Measurements from ENCODE around the gene PCDHB11. TPM values are rescaled to one million over a fixed set of nuclear protein-coding genes. Genes with fewer than 3 reads are reported as not detected.
A peak's percentile ranks its signal among the peaks of the same experiment; 100 is the strongest.
"Not testable (repeated sequence)": the region's sequence is repeated elsewhere in the genome, so short reads cannot be mapped to it uniquely, and the experiment has no call there.

PCDHB11 gene
- total RNA-seq, 1 experiment from 2014 or later, result 0.61 TPM

DNA sequence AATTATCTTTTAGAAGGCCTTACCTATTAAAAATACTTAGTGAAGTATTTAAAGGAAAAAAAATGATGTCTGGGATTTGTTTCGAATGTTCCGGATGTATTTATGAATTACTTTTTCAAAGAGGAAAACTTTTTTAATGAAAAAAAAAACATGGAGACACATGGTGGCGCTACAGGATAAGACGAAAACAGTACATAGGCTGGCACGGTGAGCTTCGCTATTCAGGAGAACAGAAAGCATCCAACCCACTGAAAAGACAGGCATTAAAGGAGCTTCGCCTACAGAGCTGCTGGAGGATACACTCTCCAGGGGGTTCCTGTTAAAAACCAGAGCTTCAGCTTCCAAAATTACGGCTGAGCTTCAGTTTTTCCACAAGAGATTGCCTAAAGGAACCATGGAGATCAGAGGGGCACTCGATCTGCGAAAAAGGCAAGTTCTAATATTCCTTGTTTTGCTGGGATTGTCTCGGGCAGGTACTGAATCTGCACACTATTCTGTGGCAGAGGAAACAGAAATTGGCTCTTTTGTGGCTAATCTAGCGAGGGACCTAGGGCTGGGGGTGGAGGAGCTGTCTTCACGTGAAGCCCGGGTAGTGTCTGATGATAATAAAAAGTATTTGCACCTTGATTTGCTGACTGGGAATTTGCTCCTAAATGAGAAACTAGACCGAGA lies 23.8 kb downstream of the PCDHB11 start, which contains the start of gene PCDHB14:
TSS of gene PCDHB14 (plus strand) at position 232 of the 672 bp plus-strand sequence. CDS start at position 395, 163 bp downstream.
- in situ Hi-C loops (cut with HindIII; ENCODE audit: low pct_unique_long_range_greater_than_20kb, low sequenced_read_pairs), result no loop called here

DNA sequence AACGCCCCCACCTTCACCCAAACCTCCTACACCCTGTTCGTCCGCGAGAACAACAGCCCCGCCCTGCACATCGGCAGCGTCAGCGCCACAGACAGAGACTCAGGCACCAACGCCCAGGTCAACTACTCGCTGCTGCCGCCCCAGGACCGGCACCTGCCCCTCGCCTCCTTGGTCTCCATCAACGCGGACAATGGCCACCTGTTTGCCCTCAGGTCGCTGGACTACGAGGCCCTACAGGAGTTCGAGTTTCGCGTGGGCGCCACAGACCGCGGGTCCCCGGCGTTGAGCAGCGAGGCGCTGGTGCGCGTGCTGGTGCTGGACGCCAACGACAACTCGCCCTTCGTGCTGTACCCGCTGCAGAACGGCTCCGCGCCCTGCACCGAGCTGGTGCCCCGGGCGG lies 25.4 kb downstream of the PCDHB11 start:
- DNase-seq (ENCODE audit: low read depth); in situ Hi-C loops (cut with HindIII; ENCODE audit: low pct_unique_long_range_greater_than_20kb, low sequenced_read_pairs): not testable (repeated sequence)

More for the DNA sequence above, 23.8 kb downstream of the PCDHB11 start, which contains the start of gene PCDHB14:
- peak; percentile 34 for DNase-seq (ENCODE audit: low read depth)

DNA sequence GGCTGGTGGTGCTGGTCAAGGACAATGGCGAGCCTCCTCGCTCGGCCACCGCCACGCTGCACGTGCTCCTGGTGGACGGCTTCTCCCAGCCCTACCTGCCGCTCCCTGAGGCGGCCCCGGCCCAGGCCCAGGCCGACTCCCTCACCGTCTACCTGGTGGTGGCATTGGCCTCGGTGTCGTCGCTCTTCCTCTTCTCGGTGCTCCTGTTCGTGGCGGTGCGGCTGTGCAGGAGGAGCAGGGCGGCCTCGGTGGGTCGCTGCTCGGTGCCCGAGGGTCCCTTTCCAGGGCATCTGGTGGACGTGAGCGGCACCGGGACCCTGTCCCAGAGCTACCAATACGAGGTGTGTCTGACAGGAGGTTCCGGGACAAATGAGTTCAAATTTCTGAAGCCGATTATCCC lies 26.0 kb downstream of the PCDHB11 start:
- in situ Hi-C loops (cut with HindIII; ENCODE audit: low pct_unique_long_range_greater_than_20kb, low sequenced_read_pairs); DNase-seq (ENCODE audit: low read depth): not testable (repeated sequence)

DNA sequence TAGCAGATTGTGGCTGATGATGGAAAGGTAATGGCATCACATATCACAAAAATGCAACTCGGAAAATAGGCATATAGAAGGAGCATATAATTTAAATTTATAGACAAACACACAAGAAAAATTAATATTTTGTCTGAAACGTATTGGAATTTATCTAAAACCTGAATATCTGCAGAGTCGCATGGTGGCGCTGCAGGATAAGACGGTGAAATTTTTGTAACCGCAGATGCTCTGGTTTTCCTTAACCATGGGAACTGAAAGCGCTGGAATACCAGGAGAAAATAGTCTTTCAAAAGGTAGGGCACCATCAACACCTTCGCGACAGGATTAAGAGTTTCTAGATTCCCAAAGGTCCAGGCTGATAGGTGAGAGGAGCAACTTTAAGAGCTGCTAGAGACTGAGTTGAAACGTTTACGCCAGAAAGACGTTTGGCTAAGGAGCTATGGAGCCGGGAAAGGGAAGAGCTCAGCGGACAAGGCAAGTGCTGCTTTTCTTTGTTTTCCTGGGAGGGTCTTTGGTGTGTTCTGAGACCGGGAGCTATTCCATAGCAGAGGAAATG lies 34.8 kb downstream of the PCDHB11 start:
- DNase-seq (ENCODE audit: low read depth), result no peak
- in situ Hi-C loops (cut with HindIII; ENCODE audit: low pct_unique_long_range_greater_than_20kb, low sequenced_read_pairs), result no loop called here

DNA sequence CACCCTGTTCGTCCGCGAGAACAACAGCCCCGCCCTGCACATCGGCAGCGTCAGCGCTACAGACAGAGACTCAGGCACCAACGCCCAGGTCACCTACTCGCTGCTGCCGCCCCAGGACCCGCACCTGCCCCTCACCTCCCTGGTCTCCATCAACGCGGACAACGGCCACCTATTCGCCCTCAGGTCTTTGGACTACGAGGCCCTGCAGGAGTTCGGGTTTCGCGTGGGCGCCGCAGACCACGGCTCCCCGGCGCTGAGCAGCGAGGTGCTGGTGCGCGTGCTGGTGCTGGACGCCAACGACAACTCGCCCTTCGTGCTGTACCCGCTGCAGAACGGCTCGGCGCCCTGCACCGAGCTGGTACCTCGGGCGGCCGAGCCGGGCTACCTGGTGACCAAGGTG lies 36.5 kb downstream of the PCDHB11 start:
- in situ Hi-C loops (cut with HindIII; ENCODE audit: low pct_unique_long_range_greater_than_20kb, low sequenced_read_pairs); DNase-seq (ENCODE audit: low read depth): not testable (repeated sequence)

DNA sequence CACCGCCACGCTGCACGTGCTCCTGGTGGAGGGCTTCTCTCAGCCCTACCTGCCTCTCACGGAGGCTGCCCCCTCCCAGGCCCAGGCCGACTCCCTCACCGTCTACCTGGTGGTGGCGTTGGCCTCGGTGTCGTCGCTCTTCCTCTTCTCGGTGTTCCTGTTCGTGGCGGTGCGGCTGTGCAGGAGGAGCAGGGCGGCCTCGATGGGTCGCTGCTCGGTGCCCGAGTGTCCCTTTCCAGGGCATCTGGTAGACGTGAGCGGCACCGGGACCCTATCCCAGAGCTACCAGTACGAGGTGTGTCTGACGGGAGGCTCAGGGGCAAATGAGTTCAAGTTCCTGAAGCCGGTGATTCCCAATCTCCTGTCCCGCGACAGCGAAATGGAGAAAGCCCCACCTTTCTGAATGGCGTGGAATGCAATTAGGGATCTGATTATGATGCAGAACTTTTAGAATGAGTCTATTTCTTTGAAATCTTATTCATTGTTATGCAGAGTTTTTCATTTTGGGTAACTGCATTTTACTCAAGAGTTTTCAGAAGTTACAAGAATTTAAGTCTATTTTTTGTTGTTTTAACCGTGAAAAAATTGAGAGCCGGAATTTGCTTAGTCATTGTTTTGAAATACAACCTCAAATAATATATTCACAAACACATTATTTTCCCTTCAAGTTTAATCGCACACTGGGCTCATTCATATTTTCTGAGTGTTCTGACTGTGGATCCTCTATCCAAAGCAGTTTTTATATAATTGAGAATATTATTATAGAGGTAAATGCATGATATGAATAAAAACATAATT lies 37.3 kb downstream of the PCDHB11 start:
- in situ Hi-C loops (cut with HindIII; ENCODE audit: low pct_unique_long_range_greater_than_20kb, low sequenced_read_pairs), result no loop called here

DNA sequence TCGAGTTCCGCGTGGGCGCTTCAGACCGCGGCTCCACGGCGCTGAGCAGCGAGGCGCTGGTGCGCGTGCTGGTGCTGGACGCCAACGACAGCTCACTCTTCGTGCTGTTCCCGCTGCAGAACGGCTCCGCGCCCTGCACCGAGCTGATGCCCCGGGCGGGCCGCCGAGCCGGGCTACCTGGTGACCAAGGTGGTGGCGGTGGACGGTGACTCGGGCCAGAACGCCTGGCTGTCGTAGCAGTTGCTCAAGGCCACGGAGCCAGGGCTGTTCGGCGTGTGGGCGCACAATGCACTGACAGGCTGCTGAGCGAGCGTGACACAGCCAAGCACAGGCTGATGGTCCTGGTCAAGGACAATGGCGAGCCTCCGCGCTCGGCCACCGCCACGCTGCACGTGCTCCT lies 42.1 kb downstream of the PCDHB11 start:
- DNase-seq (ENCODE audit: low read depth), result no peak
- in situ Hi-C loops (cut with HindIII; ENCODE audit: low pct_unique_long_range_greater_than_20kb, low sequenced_read_pairs), result no loop called here

More for the DNA sequence above, 37.3 kb downstream of the PCDHB11 start:
- no peak for DNase-seq (ENCODE audit: low read depth)

DNA sequence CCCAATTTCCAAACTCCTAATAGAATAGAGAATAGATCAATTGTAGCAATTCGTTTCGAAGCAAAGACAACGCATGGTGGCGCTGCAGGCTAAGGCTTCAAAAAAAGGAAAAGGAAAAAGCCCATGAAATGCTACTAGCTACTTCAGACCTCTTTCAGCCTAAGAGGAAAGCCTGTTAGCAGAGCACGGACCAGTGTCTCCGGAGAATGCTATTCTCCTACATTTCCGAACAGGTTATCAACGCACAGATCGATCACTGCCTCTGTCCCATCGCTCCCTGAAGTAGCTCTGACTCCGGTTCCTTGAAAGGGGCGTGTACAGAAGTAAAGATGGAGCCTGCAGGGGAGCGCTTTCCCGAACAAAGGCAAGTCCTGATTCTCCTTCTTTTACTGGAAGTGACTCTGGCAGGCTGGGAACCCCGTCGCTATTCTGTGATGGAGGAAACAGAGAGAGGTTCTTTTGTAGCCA lies 45.9 kb downstream of the PCDHB11 start, which contains the start of gene PCDHB15:
TSS of gene PCDHB15 (plus strand) at position 146 of the 468 bp plus-strand sequence. CDS start at position 330, 184 bp downstream.
- DNase-seq (ENCODE audit: low read depth), result no peak

DNA sequence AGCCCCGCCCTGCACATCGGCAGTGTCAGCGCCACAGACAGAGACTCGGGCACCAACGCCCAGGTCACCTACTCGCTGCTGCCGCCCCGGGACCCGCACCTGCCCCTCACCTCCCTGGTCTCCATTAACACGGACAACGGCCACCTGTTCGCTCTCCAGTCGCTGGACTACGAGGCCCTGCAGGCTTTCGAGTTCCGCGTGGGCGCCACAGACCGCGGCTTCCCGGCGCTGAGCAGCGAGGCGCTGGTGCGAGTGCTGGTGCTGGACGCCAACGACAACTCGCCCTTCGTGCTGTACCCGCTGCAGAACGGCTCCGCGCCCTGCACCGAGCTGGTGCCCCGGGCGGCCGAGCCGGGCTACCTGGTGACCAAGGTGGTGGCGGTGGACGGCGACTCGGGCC lies 47.5 kb downstream of the PCDHB11 start:
- in situ Hi-C loops (cut with HindIII; ENCODE audit: low pct_unique_long_range_greater_than_20kb, low sequenced_read_pairs); DNase-seq (ENCODE audit: low read depth): not testable (repeated sequence)

More for the DNA sequence above, 45.9 kb downstream of the PCDHB11 start, which contains the start of gene PCDHB15:
- in situ Hi-C loops (cut with HindIII; ENCODE audit: low pct_unique_long_range_greater_than_20kb, low sequenced_read_pairs), result no loop called here

DNA sequence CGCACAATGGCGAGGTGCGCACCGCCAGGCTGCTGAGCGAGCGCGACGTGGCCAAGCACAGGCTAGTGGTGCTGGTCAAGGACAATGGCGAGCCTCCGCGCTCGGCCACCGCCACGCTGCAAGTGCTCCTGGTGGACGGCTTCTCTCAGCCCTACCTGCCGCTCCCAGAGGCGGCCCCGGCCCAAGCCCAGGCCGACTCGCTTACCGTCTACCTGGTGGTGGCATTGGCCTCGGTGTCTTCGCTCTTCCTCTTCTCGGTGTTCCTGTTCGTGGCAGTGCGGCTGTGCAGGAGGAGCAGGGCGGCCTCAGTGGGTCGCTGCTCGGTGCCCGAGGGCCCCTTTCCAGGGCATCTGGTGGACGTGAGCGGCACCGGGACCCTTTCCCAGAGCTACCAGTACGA lies 48.0 kb downstream of the PCDHB11 start:
- in situ Hi-C loops (cut with HindIII; ENCODE audit: low pct_unique_long_range_greater_than_20kb, low sequenced_read_pairs), result not testable (repeated sequence)

DNA sequence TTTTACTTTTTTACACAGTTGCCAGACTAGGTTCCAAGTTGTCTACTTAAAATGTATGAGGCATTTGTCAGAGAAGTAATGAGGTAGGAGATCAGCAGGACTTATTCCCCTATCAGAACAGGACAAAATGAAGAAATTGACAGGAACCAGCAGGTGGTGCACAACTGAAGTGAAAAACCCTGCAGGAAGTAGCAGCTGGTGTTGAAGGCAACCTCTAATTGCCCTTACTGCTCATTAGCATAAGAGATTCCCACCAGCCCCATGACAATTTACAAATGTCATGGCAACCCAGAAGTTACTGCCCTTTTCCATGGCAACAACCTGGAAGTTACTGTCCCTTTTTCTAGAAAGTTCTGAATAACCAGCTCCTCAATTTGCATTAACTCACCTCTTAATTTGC lies 51.1 kb downstream of the PCDHB11 start:
- in situ Hi-C loops (cut with HindIII; ENCODE audit: low pct_unique_long_range_greater_than_20kb, low sequenced_read_pairs), result no loop called here
- DNase-seq (ENCODE audit: low read depth), result no peak

More for the DNA sequence above, 48.0 kb downstream of the PCDHB11 start:
- DNase-seq (ENCODE audit: low read depth), result not testable (repeated sequence)

Other genes starting within 250 kb of the PCDHB11 start
- 2.8 and 4.6 TPM in 2 replicates for gene PCDHAC2, start 233.2 kb upstream of the PCDHB11 start, total RNA-seq (2014; rRNA removed; shearing (Covaris generic); ENCODE audit: low replicate concordance)
- gene PCDHB1, start 148.3 kb upstream of the PCDHB11 start, total RNA-seq (2014; rRNA removed; shearing (Covaris generic); ENCODE audit: low replicate concordance), result not detected in 2 replicates
- gene PCDHB2, start 105.0 kb upstream of the PCDHB11 start, total RNA-seq (2014; rRNA removed; shearing (Covaris generic); ENCODE audit: low replicate concordance), result not detected in 2 replicates
- not detected in 2 replicates for gene PCDHB3, start 99.2 kb upstream of the PCDHB11 start, total RNA-seq (2014; rRNA removed; shearing (Covaris generic); ENCODE audit: low replicate concordance)
- gene PCDHB4, start 77.8 kb upstream of the PCDHB11 start, total RNA-seq (2014; rRNA removed; shearing (Covaris generic); ENCODE audit: low replicate concordance), result not detected in 2 replicates
- 13.9 and 17.1 TPM in 2 replicates for gene PCDHB5, start 64.4 kb upstream of the PCDHB11 start, total RNA-seq (2014; rRNA removed; shearing (Covaris generic); ENCODE audit: low replicate concordance)
- gene PCDHB6, start 49.6 kb upstream of the PCDHB11 start, total RNA-seq (2014; rRNA removed; shearing (Covaris generic); ENCODE audit: low replicate concordance), result not detected in 2 replicates
- gene PCDHB7, start 27.0 kb upstream of the PCDHB11 start, total RNA-seq (2014; rRNA removed; shearing (Covaris generic); ENCODE audit: low replicate concordance), result 0.90 and 1.2 TPM in 2 replicates
- not detected in 2 replicates for gene PCDHB8, start 21.8 kb upstream of the PCDHB11 start, total RNA-seq (2014; rRNA removed; shearing (Covaris generic); ENCODE audit: low replicate concordance)
- 3.1 and 4.1 TPM in 2 replicates for gene PCDHB16, start 17.2 kb upstream of the PCDHB11 start, total RNA-seq (2014; rRNA removed; shearing (Covaris generic); ENCODE audit: low replicate concordance)
- gene PCDHB9, start 12.5 kb upstream of the PCDHB11 start, total RNA-seq (2014; rRNA removed; shearing (Covaris generic); ENCODE audit: low replicate concordance), result 1.1 and 1.6 TPM in 2 replicates
- gene PCDHB10, start 7.3 kb upstream of the PCDHB11 start, total RNA-seq (2014; rRNA removed; shearing (Covaris generic); ENCODE audit: low replicate concordance), result 0.41 and 1.2 TPM in 2 replicates
- gene PCDHB12, start 9.1 kb downstream of the PCDHB11 start, total RNA-seq (2014; rRNA removed; shearing (Covaris generic); ENCODE audit: low replicate concordance), result 0.35 TPM in 1 of 2 replicates, not detected in the other
- 0.44 and 0.93 TPM in 2 replicates for gene PCDHB13, start 14.3 kb downstream of the PCDHB11 start, total RNA-seq (2014; rRNA removed; shearing (Covaris generic); ENCODE audit: low replicate concordance)
- 0.29 and 7.7 TPM in 2 replicates for gene PCDHB14, start 23.7 kb downstream of the PCDHB11 start, total RNA-seq (2014; rRNA removed; shearing (Covaris generic); ENCODE audit: low replicate concordance)
- gene PCDHB15, start 45.8 kb downstream of the PCDHB11 start, total RNA-seq (2014; rRNA removed; shearing (Covaris generic); ENCODE audit: low replicate concordance), result not detected in 2 replicates
- gene SLC25A2, start 104.4 kb downstream of the PCDHB11 start, total RNA-seq (2014; rRNA removed; shearing (Covaris generic); ENCODE audit: low replicate concordance), result not detected in 2 replicates
- 103 and 109 TPM in 2 replicates for gene TAF7, start 121.2 kb downstream of the PCDHB11 start, total RNA-seq (2014; rRNA removed; shearing (Covaris generic); ENCODE audit: low replicate concordance)
- 0.07 TPM in 1 of 2 replicates, not detected in the other for gene PCDHGA1, start 130.9 kb downstream of the PCDHB11 start, total RNA-seq (2014; rRNA removed; shearing (Covaris generic); ENCODE audit: low replicate concordance)
- gene PCDHGA2, start 139.1 kb downstream of the PCDHB11 start, total RNA-seq (2014; rRNA removed; shearing (Covaris generic); ENCODE audit: low replicate concordance), result not detected in 2 replicates
- gene PCDHGA3, start 144.2 kb downstream of the PCDHB11 start, total RNA-seq (2014; rRNA removed; shearing (Covaris generic); ENCODE audit: low replicate concordance), result not detected in 2 replicates
- gene PCDHGB1, start 150.5 kb downstream of the PCDHB11 start, total RNA-seq (2014; rRNA removed; shearing (Covaris generic); ENCODE audit: low replicate concordance), result 0.06 TPM in 1 of 2 replicates, not detected in the other
- not detected in 2 replicates for gene PCDHGA4, start 155.4 kb downstream of the PCDHB11 start, total RNA-seq (2014; rRNA removed; shearing (Covaris generic); ENCODE audit: low replicate concordance)
- gene PCDHGB2, start 160.4 kb downstream of the PCDHB11 start, total RNA-seq (2014; rRNA removed; shearing (Covaris generic); ENCODE audit: low replicate concordance), result 0.34 TPM in 1 of 2 replicates, not detected in the other
- 0.24 TPM in 1 of 2 replicates, not detected in the other for gene PCDHGA5, start 164.5 kb downstream of the PCDHB11 start, total RNA-seq (2014; rRNA removed; shearing (Covaris generic); ENCODE audit: low replicate concordance)
- not detected in 2 replicates for gene PCDHGB3, start 170.6 kb downstream of the PCDHB11 start, total RNA-seq (2014; rRNA removed; shearing (Covaris generic); ENCODE audit: low replicate concordance)
- gene PCDHGA6, start 174.3 kb downstream of the PCDHB11 start, total RNA-seq (2014; rRNA removed; shearing (Covaris generic); ENCODE audit: low replicate concordance), result 1.6 TPM in 1 of 2 replicates, not detected in the other
- not detected in 2 replicates for gene PCDHGA7, start 183.1 kb downstream of the PCDHB11 start, total RNA-seq (2014; rRNA removed; shearing (Covaris generic); ENCODE audit: low replicate concordance)
- not detected in 2 replicates for gene PCDHGB4, start 188.1 kb downstream of the PCDHB11 start, total RNA-seq (2014; rRNA removed; shearing (Covaris generic); ENCODE audit: low replicate concordance)
- gene PCDHGA8, start 193.0 kb downstream of the PCDHB11 start, total RNA-seq (2014; rRNA removed; shearing (Covaris generic); ENCODE audit: low replicate concordance), result not detected in 2 replicates
- gene PCDHGB5, start 198.3 kb downstream of the PCDHB11 start, total RNA-seq (2014; rRNA removed; shearing (Covaris generic); ENCODE audit: low replicate concordance), result not detected in 2 replicates
- gene PCDHGA9, start 203.2 kb downstream of the PCDHB11 start, total RNA-seq (2014; rRNA removed; shearing (Covaris generic); ENCODE audit: low replicate concordance), result not detected in 2 replicates
- 0.75 and 1.3 TPM in 2 replicates for gene PCDHGB6, start 208.4 kb downstream of the PCDHB11 start, total RNA-seq (2014; rRNA removed; shearing (Covaris generic); ENCODE audit: low replicate concordance)
- gene PCDHGA10, start 213.4 kb downstream of the PCDHB11 start, total RNA-seq (2014; rRNA removed; shearing (Covaris generic); ENCODE audit: low replicate concordance), result 0.14 TPM in 1 of 2 replicates, not detected in the other
- gene PCDHGB7, start 218.1 kb downstream of the PCDHB11 start, total RNA-seq (2014; rRNA removed; shearing (Covaris generic); ENCODE audit: low replicate concordance), result 0.03 and 0.64 TPM in 2 replicates
- gene PCDHGA11, start 221.4 kb downstream of the PCDHB11 start, total RNA-seq (2014; rRNA removed; shearing (Covaris generic); ENCODE audit: low replicate concordance), result not detected in 2 replicates
- not detected in 2 replicates for gene PCDHGA12, start 230.9 kb downstream of the PCDHB11 start, total RNA-seq (2014; rRNA removed; shearing (Covaris generic); ENCODE audit: low replicate concordance)